Tibial artery (tissue), 4 donors: ENCODE data around the gene CSNK1E.
A peak's percentile ranks its signal among the peaks of the same experiment; 100 is the strongest.

ENCODE experiments used
- DNase-seq, 2 donors: peaks; one replicate each; pipeline ENCODE4 v3.0.0-alpha.2; 2019
- H3K27ac ChIP-seq, 2 donors: fragments of 200-600 bp; sonication (generic) in 1 of 2; 1 replicate in 1 of 2; 2 replicates in 1 of 2; pipeline ENCODE4 v1.5.1; 2018 to 2019; ENCODE audit warnings: mild to moderate bottlenecking in 1 of 2
- H3K27me3 ChIP-seq, 2 donors: fragments of 200-600 bp; sonication (generic) in 1 of 2; one replicate each; pipeline versions ENCODE4 v1.5.1 to v1.6.0; 2016 to 2019
- H3K36me3 ChIP-seq, 3 donors: fragments of 200-600 bp; sonication (generic) in 2 of 3; one replicate each; pipeline ENCODE4 v1.5.1; 2016 to 2019; ENCODE audit warnings: mild to moderate bottlenecking in 2 of 3
- H3K4me1 ChIP-seq, 4 donors: fragments of 200-600 bp; sonication (generic) in 2 of 4; 1 replicate in 3 of 4; 2 replicates in 1 of 4; pipeline ENCODE4 v1.5.1; 2016 to 2019
- H3K4me3 ChIP-seq, 2 donors: fragments of 200-600 bp; sonication (generic) in 1 of 2; 1 replicate in 1 of 2; 2 replicates in 1 of 2; pipeline ENCODE4 v1.5.1; 2018 to 2019; ENCODE audit warnings: mild to moderate bottlenecking in 2 of 2
- H3K9me3 ChIP-seq, 3 donors: fragments of 200-600 bp; sonication (generic) in 1 of 3; one replicate each; pipeline ENCODE4 v1.5.1; 2016 to 2019
- CTCF ChIP-seq, 2 experiments: fragments of 200-600 bp in 1 of 2; fragments of 450-650 bp in 1 of 2; IDR thresholded peaks; one replicate each; pipeline ENCODE4 v1.5.1; 2017 to 2019; ENCODE audit warnings: antibody characterized with exemption in 2 of 2, mild to moderate bottlenecking in 1 of 2, moderate library complexity in 1 of 2
- intact Hi-C: fragments of 100-400 bp; cut with DNase I; formaldehyde crosslinking; loops from one replicate; pipeline ENCODE4 v1.15.0; 2023; ENCODE audit warnings: low total_unique reads

Gene CSNK1E

GRCh38 chr22:38353142-38353629 lies 36.0 kb upstream of the CSNK1E start:
- peak; percentile 98 to 99 for TF ChIP-seq CTCF (IDR thresholded peaks at IDR 0.05)
- intact Hi-C loops, result loop anchor here (5.0 kb wide), 4 partner anchors 91 to 301 kb away; partner anchors contain the start of gene BAIAP2L2
- DNase-seq, result peak; percentile 44 to 81
- Histone ChIP-seq H3K36me3 (peaks cover 0 to 12% (median 4%) of the 10 kb centered on the region in 3 donors), H3K27me3 (peaks cover 0 to 21% of the 10 kb centered on the region in 2 donors), H3K4me3 (no peak overlapping the region), H3K4me1 (peaks cover 0 to 7% (median 3%) of the 10 kb centered on the region in 4 donors), H3K9me3 (no peaks in the 10 kb centered on the region), H3K27ac (no peak overlapping the region)

GRCh38 chr22:38352436-38352835 lies 35.2 kb upstream of the CSNK1E start:
- intact Hi-C loops, result loop anchor here (5.0 kb wide), 4 partner anchors 90 to 300 kb away; partner anchors contain the start of gene BAIAP2L2
- Histone ChIP-seq H3K4me3 (no peak overlapping the region), H3K27ac (no peak overlapping the region), H3K9me3 (no peaks in the 10 kb centered on the region), H3K4me1 (peaks cover 0 to 7% (median 3%) of the 10 kb centered on the region in 4 donors), H3K27me3 (peaks cover 0 to 29% of the 10 kb centered on the region in 2 donors), H3K36me3 (peaks cover 0 to 12% (median 4%) of the 10 kb centered on the region in 3 donors)
- peak in 1 of 2 donors; percentile 54 for DNase-seq
- TF ChIP-seq CTCF (IDR thresholded peaks at IDR 0.05), result no peak

GRCh38 chr22:38350444-38351359 lies 33.5 kb upstream of the CSNK1E start:
- TF ChIP-seq CTCF (IDR thresholded peaks at IDR 0.05), result no peak
- peak in 1 of 2 donors; percentile 51 for DNase-seq
- intact Hi-C loops, result loop anchor here (5.0 kb wide), 4 partner anchors 88 to 298 kb away; partner anchors contain the start of gene BAIAP2L2
- H3K27me3 ChIP-seq, result peaks cover 0 to 30% of the 10 kb centered on the region in 2 donors
- peaks cover 0 to 7% (median 3%) of the 10 kb centered on the region in 4 donors for H3K4me1 ChIP-seq
- no peak overlapping the region for H3K27ac ChIP-seq
- H3K9me3 ChIP-seq, result no peaks in the 10 kb centered on the region
- H3K36me3 ChIP-seq, result peaks cover 0 to 12% (median 4%) of the 10 kb centered on the region in 3 donors
- no peak overlapping the region for H3K4me3 ChIP-seq

GRCh38 chr22:38348751-38349496 lies 31.7 kb upstream of the CSNK1E start:
- Histone ChIP-seq H3K4me1 (peaks cover 0 to 7% (median 3%) of the 10 kb centered on the region in 4 donors), H3K27ac (no peak overlapping the region), H3K4me3 (no peak overlapping the region), H3K27me3 (peaks cover 0 to 30% of the 10 kb centered on the region in 2 donors), H3K9me3 (no peaks in the 10 kb centered on the region), H3K36me3 (peaks cover 0 to 3% (median 0%) of the 10 kb centered on the region in 3 donors)
- TF ChIP-seq CTCF (IDR thresholded peaks at IDR 0.05), result no peak
- intact Hi-C loops, result no loop called here
- DNase-seq, result no peak
